ENCODE data around the gene TOP3B. TPM values are rescaled to one million over a fixed set of nuclear protein-coding genes. Genes with fewer than 3 reads are reported as not detected.
A peak's percentile ranks its signal among the peaks of the same experiment; 100 is the strongest.

TOP3B gene
- total and polyA plus RNA-seq, 9 of the 15 experiments (the other 6 are each of a cell fraction or from before 2014, with no cell fraction given) = 3.0 to 188 (median 112) TPM

DNA sequence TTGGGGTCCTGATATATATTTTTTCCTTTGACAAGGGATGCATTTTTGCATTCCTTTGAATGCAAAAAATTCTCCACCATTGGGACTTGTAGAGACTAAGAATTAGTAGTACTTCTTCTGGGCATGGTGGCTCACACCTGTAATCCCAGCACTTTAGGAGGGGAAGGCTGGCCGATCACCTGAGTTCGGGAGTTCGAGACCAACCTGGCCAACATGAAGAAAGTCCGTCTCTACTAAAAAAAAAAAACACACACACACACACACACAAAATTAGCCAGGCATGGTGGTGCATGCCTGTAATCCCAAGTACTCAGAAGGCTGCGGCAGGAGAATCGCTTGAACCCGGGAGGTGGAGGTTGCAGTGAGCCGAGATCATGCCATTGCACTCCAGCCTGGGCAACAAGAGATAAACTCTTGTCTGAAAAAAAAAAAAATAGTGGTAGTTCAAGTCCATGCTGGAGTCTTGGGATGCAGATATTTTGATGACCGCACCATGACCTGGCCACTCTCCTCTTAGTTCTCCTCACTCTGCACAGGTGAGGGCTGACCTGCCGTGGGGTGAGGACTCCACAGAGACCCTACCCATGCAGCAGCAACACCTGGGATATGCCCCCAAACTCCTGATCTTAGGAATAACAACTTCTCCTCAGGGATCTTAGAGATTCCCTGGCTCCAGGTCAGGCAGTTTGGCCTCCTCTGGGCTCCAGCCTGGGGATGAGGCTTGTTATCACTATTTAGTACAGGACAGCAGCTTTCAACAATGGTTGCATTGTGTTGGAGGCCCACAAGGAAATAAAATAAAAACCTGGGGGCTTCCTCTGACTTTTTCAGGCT, 36.5 kb upstream of the TOP3B start (continued):
- TF ChIP-seq, protein P1, sequence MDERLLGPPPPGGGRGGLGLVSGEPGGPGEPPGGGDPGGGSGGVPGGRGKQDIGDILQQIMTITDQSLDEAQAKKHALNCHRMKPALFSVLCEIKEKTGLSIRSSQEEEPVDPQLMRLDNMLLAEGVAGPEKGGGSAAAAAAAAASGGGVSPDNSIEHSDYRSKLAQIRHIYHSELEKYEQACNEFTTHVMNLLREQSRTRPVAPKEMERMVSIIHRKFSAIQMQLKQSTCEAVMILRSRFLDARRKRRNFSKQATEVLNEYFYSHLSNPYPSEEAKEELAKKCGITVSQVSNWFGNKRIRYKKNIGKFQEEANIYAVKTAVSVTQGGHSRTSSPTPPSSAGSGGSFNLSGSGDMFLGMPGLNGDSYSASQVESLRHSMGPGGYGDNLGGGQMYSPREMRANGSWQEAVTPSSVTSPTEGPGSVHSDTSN (CRISPR knock-in tag; IDR thresholded peaks at IDR 0.05; ENCODE audit: low read depth) = no peak
- TF ChIP-seq, protein P1 (tag; conservative IDR thresholded peaks at IDR 0.05; ENCODE audit: low read depth) = no peak
- peak; percentile 58; the same call in 1 of the 2 replicates for TF ChIP-seq TCF3 (CRISPR knock-in tag; IDR thresholded peaks at IDR 0.05)
- no peak for TF ChIP-seq BRD9 (IDR thresholded peaks at IDR 0.05; ENCODE audit: low read depth, partially characterized antibody)
- no peak for TF ChIP-seq PHF20 (IDR thresholded peaks at IDR 0.05; ENCODE audit: partially characterized antibody)
- TF ChIP-seq PML (IDR thresholded peaks at IDR 0.05; ENCODE audit: low read length) = no peak
- no peak for TF ChIP-seq PHF21A (IDR thresholded peaks at IDR 0.05; ENCODE audit: borderline replicate concordance, low read depth)
- TF ChIP-seq ARID3B (CRISPR knock-in tag; IDR thresholded peaks at IDR 0.05; ENCODE audit: borderline replicate concordance) = 0 out of 2 replicates have a peak, but pooled peaks have one; percentile 48
- TF ChIP-seq MCM7 (IDR thresholded peaks at IDR 0.05) = no peak
- no peak for TF ChIP-seq POLR2H (tag; IDR thresholded peaks at IDR 0.05; ENCODE audit: low read depth)
- no peak for TF ChIP-seq RAD21 (CRISPR knock-in tag; conservative IDR thresholded peaks at IDR 0.05 in 1 of 2, IDR thresholded peaks at IDR 0.05 in 1 of 2)
- TF ChIP-seq, protein P2, sequence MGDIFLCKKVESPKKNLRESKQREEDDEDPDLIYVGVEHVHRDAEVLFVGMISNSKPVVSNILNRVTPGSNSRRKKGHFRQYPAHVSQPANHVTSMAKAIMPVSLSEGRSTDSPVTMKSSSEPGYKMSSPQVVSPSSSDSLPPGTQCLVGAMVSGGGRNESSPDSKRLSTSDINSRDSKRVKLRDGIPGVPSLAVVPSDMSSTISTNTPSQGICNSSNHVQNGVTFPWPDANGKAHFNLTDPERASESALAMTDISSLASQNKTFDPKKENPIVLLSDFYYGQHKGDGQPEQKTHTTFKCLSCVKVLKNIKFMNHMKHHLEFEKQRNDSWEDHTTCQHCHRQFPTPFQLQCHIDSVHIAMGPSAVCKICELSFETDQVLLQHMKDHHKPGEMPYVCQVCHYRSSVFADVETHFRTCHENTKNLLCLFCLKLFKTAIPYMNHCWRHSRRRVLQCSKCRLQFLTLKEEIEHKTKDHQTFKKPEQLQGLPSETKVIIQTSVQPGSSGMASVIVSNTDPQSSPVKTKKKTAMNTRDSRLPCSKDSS (IDR thresholded peaks at IDR 0.05; ENCODE audit: low read depth, partially characterized antibody) = no peak
- no peak for TF ChIP-seq KDM1A (IDR thresholded peaks at IDR 0.05)
- TF ChIP-seq ZNF584 (CRISPR knock-in tag; IDR thresholded peaks at IDR 0.05; ENCODE audit: low read depth) = no peak
- peak; percentile 54; the same call in 1 of the 2 replicates for TF ChIP-seq ZBTB26 (CRISPR knock-in tag; IDR thresholded peaks at IDR 0.05)
- TF ChIP-seq ZNF134 (CRISPR knock-in tag; conservative IDR thresholded peaks at IDR 0.05) = no peak; the same call in 1 of the 2 replicates
- TF ChIP-seq SRSF9 (IDR thresholded peaks at IDR 0.05; ENCODE audit: borderline replicate concordance, low read depth, low read length) = no peak
